Measurements from ENCODE around the gene AOPEP. TPM values are rescaled to one million over a fixed set of nuclear protein-coding genes. Genes with fewer than 3 reads are reported as not detected.

The AOPEP gene
- total RNA-seq, 4 donors from 2014 or later: 149 to 306 (median 193) TPM

DNA sequence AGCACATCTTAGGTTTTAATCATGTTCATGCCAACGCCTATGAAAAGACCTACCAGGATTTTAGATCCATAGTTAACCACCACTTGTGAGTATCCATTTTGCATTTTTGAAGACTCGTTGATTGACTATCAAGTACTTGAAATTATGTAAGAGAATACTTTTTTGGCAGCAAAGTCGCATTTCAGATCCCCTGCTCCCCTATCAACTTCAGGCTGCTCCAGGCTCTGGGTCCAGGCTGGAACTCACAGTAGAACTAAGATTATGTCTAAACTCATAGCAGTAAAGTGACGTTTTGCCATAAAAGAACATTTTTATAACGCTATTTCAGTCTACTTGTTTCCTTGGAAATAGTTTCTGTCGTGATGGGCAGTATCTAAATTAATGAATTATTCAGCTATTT lies 323.3 kb downstream of the AOPEP start:
- H3K4me3 ChIP-seq: peak overlapping the region; percentile 59
- WGBS: 41% methylated on average over 6 of the region's 6 CpGs

DNA sequence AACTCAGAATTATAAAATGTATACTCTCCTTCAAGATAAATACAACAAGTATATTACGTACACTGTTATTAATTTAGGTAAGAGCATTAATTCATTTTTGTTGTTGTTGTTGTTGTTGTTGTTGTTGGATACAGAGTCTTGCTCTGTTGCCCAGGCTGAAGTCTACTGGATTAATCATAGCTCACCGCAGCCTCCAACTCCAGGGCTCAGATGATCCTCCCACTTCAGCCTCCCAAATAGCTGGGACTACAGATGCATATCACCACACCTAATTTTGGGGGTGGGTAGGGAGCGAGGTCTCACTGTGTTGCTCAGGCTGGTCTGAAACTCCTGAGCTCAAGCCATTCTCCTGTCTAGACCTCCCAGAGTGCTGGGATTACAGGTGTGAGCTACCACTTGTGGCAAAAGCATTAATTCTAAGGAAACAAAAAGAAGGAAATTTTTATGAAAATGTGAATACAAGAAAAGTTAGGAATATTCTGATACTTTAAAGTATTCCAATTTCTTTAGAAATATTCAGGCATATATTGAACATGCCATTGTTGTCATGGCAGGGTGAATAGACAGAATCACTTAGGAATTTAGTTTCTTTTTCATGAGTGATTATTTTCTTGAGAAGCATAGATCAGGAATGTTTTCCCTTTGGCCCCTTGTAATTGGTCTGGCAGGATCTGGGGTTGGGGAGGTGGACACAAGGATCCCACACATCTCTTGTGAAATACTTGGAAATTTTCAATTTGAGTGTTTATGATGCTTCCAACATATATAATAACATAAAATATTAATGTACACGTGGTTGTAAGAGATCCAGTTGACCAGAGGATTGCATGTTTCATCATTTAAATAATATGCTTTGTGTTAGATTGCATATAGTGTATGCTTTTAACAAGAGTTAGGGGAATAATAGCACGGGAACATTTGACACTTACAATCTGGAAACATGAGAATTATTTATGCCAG lies 327.4 kb downstream of the AOPEP start:
- no peak for DNase-seq (ENCODE audit: low spot score in 2 of 2)
- Histone ChIP-seq H3K4me3 (no peak overlapping the region), H3K4me1 (peaks cover 61% of the 10 kb centered on the region), H3K9me3 (no peaks in the 10 kb centered on the region), H3K36me3 (no peaks in the 10 kb centered on the region), H3K27me3 (no peaks in the 10 kb centered on the region), H3K27ac (no peak overlapping the region)
- TF ChIP-seq, protein P1, sequence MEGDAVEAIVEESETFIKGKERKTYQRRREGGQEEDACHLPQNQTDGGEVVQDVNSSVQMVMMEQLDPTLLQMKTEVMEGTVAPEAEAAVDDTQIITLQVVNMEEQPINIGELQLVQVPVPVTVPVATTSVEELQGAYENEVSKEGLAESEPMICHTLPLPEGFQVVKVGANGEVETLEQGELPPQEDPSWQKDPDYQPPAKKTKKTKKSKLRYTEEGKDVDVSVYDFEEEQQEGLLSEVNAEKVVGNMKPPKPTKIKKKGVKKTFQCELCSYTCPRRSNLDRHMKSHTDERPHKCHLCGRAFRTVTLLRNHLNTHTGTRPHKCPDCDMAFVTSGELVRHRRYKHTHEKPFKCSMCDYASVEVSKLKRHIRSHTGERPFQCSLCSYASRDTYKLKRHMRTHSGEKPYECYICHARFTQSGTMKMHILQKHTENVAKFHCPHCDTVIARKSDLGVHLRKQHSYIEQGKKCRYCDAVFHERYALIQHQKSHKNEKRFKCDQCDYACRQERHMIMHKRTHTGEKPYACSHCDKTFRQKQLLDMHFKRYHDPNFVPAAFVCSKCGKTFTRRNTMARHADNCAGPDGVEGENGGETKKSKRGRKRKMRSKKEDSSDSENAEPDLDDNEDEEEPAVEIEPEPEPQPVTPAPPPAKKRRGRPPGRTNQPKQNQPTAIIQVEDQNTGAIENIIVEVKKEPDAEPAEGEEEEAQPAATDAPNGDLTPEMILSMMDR (IDR thresholded peaks at IDR 0.05): no peak
- TF ChIP-seq POLR2A (IDR thresholded peaks at IDR 0.05) (no peak), POLR2AphosphoS5 (IDR thresholded peaks at IDR 0.05) (no peak), EP300 (IDR thresholded peaks at IDR 0.05) (no peak)
- 68% methylated on average over 5 of the region's 5 CpGs for WGBS

More for the DNA sequence above, 323.3 kb downstream of the AOPEP start:
- Histone ChIP-seq H3K27ac (peak overlapping the region; percentile 31), H3K9me3 (no peaks in the 10 kb centered on the region), H3K36me3 (no peaks in the 10 kb centered on the region), H3K27me3 (no peaks in the 10 kb centered on the region), H3K4me1 (peaks cover 44% of the 10 kb centered on the region)
- TF ChIP-seq EP300 (IDR thresholded peaks at IDR 0.05) (no peak), POLR2AphosphoS5 (IDR thresholded peaks at IDR 0.05) (no peak), POLR2A (IDR thresholded peaks at IDR 0.05) (no peak)
- TF ChIP-seq, protein P1 (IDR thresholded peaks at IDR 0.05): no peak
- no peak for DNase-seq (ENCODE audit: low spot score in 2 of 2)

DNA sequence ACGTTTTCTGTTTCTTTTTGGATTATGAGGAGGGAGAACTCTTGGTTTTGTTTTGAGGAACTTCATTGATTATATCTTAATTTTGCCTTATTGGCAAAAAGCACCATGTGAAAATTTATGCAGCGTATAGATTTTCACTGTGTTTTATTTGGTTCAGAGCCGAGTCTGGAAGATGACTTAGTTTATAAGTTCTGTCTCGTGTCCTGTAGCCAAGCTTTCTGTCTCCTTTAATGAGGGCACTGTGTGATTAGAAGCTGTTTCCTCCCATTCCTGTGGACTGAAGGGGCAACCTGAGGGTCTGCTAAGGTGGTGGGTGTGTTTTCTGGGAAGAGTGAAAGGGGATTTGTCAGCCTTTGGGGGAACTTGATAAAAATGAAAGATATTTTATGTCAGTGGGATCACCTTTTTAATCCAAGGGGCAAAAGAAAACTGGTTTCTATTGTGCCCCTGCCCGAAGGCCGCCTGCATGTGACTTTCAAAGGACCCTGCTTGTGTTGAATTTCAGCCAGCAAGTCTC lies 328.9 kb downstream of the AOPEP start:
- 27% methylated on average over 6 of the region's 6 CpGs for WGBS

DNA sequence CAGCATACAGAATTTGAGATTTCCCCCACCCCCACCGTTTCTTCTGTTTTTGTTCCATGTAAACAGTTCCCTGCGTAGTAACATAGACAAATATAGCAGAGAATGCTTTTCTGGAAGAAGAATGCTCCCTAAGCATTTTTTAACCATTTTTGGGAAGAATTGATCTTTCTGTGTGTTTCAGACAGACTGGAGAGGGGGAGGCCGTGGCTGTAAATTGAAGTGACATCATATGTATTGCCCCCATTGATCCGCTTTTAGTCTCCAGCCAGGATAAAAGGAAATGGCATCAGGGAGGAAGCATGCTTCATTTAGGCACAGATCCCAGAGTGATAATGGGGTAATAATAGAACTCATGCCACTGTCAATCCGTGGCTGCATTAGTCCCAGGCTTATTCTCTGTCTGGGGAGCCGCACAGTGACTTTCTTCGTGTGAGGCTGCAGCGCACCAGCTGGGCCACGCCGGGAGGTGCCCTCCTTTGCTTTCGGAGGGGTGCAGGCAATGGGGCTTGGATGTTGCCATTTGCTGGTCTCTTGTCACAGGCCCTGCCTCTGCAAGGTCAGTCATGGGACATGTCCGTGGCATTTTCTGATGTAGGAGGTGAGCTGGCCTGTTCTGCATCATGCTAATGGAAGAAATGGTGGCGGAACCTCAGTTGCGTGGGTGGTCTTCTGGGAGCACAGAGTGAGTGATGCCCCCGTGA lies 329.5 kb downstream of the AOPEP start:
- Histone ChIP-seq H3K9me3 (no peaks in the 10 kb centered on the region), H3K27me3 (no peaks in the 10 kb centered on the region), H3K4me1 (peaks cover 73% of the 10 kb centered on the region), H3K4me3 (peak overlapping the region; percentile 27), H3K36me3 (peaks cover 2% of the 10 kb centered on the region), H3K27ac (peak overlapping the region; percentile 61)
- DNase-seq (ENCODE audit: low spot score in 2 of 2): no peak
- WGBS: 33% methylated on average over 15 of the region's 15 CpGs
- no peak for TF ChIP-seq EP300 (IDR thresholded peaks at IDR 0.05)
- TF ChIP-seq, protein P1 (IDR thresholded peaks at IDR 0.05): no peak
- TF ChIP-seq POLR2AphosphoS5 (IDR thresholded peaks at IDR 0.05): no peak
- no peak for TF ChIP-seq POLR2A (IDR thresholded peaks at IDR 0.05)

More for the DNA sequence above, 328.9 kb downstream of the AOPEP start:
- Histone ChIP-seq H3K36me3 (no peaks in the 10 kb centered on the region), H3K27me3 (no peaks in the 10 kb centered on the region), H3K9me3 (no peaks in the 10 kb centered on the region), H3K27ac (peak overlapping the region; percentile 61), H3K4me1 (peaks cover 67% of the 10 kb centered on the region), H3K4me3 (peak overlapping the region; percentile 27)
- no peak for TF ChIP-seq POLR2AphosphoS5 (IDR thresholded peaks at IDR 0.05)
- TF ChIP-seq POLR2A (IDR thresholded peaks at IDR 0.05): no peak
- no peak for TF ChIP-seq EP300 (IDR thresholded peaks at IDR 0.05)
- TF ChIP-seq, protein P1 (IDR thresholded peaks at IDR 0.05): no peak
- no peak for DNase-seq (ENCODE audit: low spot score in 2 of 2)

All from suprapubic skin (tissue), 4 donors.